Measurements from ENCODE around the gene STAB1. TPM values are rescaled to one million over a fixed set of nuclear protein-coding genes. Genes with fewer than 3 reads are reported as not detected.

The STAB1 gene
- polyA plus RNA-seq, 4 donors: 31.3 to 42.3 (median 38.5) TPM

DNA sequence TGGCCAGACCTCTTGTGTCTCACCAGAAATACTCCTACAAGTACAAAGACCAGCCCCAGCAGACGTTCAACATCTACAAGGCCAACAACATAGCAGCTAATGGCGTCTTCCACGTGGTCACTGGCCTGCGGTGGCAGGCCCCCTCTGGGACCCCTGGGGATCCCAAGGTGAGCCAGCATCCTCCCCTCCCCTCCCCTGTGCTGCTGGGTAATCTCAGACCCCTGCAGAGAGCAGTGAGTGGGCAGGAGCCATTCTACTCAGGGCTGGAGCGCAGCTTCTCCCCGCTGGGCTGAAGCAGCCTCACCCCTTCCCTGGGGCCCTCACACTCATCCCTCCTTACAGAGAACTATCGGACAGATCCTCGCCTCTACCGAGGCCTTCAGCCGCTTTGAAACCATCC is 9.8 kb downstream of the STAB1 start:
- DNase-seq (ENCODE audit: low read depth in 4 of 4, low spot score in 3 of 4): no peak

DNA sequence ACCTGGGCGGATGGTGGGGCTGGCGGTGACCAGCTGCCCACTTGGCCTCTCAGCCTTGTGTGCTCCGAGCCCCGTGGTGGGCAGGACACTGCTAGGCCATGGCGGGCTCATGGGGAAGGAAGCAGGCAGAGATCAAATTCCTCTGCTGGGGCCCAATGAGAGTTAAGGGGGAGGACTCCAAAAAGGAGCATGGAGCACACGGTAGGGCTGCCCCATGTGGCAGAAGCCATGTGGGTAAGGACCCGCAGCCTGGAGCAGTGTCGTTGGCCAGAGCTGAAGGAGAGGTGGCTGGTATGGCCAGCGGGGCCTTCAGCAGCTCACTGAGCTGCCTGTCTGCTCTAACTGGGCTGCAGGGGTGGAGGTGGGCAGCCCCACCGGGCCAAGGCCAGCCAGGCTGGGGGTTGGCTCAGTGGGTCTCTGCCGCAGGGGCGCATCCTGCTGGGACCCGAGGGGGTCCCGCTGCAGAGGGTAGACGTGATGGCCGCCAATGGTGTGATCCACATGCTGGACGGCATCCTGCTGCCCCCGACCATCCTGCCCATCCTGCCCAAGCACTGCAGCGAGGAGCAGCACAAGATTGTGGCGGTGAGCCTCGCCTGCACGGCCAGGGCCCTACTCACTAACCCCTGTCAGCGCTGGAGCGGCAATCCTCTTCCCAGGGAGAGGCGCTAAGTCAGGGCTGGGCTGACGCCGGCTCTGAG is 11.3 kb downstream of the STAB1 start:
- no peak for DNase-seq (ENCODE audit: low read depth in 4 of 4, low spot score in 3 of 4)

DNA sequence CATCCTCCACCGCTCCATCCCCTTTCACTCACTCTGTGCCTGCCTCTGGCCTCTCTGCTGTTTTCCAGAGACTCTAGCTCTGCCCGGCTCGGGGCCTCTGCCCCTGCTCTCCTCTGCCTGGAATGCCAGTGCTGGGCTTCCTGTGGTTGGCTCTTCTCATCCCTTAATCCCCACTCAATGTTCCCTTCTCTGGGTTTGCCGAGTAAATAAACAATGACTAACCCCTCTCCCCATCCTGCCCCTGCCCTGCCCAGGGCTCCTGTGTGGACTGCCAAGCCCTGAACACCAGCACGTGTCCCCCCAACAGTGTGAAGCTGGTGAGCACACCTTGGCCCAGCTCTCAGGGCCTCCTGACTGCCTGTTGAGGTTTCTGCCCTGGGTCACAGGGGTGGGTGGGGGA is 12.2 kb downstream of the STAB1 start:
- DNase-seq (ENCODE audit: low read depth in 4 of 4, low spot score in 3 of 4): no peak

DNA sequence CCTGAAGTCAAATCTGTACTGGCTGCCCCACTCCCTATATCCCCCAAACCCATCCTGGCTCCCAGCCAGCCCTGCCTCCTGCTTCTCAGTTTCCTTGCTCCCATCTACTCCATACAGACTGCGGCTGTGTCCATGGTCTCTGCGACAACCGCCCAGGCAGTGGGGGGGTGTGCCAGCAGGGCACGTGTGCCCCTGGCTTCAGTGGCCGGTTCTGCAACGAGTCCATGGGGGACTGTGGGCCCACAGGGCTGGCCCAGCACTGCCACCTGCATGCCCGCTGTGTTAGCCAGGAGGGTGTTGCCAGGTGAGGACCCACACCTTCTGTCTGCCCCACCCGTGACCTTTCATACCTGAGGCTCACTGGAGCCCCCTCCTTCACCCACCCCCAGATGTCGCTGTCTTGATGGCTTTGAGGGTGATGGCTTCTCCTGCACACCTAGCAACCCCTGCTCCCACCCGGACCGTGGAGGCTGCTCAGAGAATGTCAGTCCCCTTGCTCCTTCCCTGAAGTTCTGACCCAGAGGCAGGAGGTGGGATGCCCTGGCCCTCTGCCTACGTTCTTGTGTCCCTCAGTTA is 14.7 kb downstream of the STAB1 start:
- DNase-seq (ENCODE audit: low read depth in 4 of 4, low spot score in 3 of 4): no peak

DNA sequence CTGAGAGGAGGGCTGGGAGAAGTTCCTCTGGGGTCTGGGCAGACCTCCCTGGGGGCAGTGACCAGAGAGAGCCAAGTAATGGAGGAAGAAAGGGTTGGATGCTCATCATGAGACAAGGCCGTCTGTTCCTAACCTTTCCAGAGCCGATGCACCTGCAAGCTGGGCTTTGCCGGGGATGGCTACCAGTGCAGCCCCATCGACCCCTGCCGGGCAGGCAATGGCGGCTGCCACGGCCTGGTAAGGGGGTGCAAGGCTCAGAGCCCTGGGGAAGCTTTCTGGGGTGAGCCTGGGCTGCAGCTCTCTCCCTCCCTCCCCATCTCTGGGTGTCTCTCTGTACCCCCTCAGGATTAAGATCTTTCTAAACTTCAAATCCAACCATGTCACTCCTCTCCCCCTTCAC is 16.4 kb downstream of the STAB1 start:
- no peak for DNase-seq (ENCODE audit: low read depth in 4 of 4, low spot score in 3 of 4)

DNA sequence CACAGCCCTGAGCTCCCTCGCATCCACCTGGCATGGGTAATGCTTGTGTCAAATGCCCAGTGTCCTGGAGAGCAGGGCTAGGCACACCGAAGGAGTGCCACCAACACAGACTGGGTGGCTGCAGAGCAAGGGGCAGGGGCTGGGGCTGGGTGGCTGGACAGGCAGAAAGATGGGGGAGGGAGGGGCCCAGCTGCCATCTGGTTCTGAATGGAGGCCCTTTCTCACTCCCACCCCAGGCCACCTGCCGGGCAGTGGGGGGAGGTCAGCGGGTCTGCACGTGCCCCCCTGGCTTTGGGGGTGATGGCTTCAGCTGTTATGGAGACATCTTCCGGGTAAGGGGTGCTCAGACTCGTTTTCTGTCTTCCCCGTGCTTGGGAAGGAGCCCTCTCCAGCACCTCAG is 17.0 kb downstream of the STAB1 start:
- no peak for DNase-seq (ENCODE audit: low read depth in 4 of 4, low spot score in 3 of 4)

DNA sequence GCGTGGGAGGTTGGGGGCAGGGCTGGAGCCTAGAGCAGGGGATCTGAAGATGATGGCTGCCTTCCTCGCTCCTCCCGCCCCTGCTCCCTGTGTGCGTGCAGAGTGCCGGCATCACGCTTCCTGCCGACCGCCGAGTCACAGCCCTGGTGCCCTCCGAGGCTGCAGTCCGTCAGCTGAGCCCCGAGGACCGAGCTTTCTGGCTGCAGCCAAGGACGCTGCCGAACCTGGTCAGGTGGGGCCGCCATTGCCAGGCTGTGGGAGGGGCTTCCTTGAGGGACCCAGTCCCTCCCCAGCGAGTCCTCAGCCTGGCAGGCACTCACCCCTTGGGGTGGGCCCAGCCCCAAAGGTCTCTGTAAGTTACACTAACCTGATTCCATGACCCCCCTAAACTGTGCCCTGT is 17.6 kb downstream of the STAB1 start:
- no peak for DNase-seq (ENCODE audit: low read depth in 4 of 4, low spot score in 3 of 4)

DNA sequence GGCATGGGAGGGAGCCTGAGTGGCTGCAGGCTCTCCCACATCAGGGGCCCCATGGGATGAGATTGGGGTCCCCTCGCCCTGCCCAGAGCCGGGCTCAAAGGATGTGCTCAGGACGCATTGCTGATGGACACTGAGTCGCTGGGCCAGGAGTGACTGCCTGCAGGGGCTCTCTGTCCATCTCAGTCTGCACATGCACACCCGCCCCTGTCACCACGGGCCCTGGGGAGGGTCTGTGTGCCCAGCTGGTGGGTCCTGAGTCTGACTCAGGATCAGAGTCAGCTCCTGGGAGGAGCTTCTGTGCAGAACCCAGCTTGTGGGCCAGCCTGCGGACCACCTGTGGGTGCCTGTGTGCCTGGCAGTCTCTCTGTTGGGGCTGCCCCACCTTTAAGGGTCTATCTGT is 18.1 kb downstream of the STAB1 start:
- no peak for DNase-seq (ENCODE audit: low read depth in 4 of 4, low spot score in 3 of 4)

DNA sequence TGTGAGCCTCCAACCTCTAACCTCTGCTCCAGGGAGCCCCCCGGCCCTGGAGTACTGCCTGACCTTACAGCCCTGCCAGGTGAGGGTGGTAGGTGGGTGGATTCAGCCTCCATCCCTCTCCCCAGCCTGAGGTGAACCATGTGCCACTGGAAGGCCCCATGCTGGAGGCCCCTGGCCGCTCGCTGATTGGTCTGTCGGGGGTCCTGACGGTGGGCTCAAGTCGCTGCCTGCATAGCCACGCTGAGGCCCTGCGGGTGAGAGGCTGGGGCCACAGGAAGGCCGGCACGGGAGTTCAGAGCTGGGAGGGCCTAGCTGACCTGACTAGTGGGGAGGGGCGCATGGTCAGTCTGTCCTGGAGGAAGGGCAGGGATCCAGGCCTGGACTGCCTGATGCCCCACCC is 19.4 kb downstream of the STAB1 start:
- DNase-seq (ENCODE audit: low read depth in 4 of 4, low spot score in 3 of 4): no peak

DNA sequence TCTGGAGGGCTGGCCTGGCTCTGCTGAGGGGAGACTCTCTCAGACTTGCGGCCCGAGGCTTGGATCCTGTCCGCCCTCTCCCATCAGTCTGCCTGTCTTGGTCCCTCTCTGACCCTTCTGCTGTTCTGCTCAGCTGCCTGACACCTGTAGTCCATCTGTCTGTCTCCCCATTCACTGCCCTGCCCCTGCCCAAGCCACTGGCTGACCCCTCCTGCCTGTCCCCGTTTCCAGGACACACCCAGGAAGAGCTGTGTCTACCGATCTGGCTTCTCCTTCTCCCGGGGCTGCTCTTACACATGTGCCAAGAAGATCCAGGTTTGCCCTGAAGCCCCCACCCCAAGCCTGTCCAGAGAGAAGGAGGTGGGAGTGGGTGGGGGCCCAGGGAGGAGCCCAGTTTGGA is 20.1 kb downstream of the STAB1 start:
- no peak for DNase-seq (ENCODE audit: low read depth in 4 of 4, low spot score in 3 of 4)

DNA sequence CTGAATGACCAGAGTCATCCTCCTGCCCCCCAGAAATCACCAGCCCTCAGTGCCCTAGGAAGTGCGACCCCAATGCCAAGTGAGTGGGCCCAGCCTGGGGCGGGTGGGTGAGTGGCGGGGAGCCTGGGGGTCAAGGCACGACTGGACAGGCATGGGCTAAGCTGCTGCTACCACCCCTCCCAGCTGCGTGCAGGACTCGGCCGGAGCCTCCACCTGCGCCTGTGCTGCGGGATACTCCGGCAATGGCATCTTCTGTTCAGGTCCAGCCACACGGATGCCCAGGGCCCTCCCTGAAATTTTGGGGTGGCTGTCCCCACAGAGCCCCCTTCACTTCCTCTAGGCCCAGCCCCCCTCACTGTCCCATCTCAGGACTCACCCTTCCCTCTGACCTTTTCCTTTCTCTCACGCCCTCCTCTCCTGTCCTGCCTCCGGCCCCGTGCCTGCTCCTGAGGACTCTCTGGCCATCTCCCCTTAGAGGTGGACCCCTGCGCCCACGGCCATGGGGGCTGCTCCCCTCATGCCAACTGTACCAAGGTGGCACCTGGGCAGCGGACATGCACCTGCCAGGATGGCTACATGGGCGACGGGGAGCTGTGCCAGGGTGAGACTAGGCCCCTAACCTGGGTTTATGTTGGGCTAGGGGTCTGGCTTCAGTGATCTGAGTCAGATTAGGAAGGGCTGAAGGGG is 21.5 kb downstream of the STAB1 start:
- no peak for DNase-seq (ENCODE audit: low read depth in 4 of 4, low spot score in 3 of 4)

DNA sequence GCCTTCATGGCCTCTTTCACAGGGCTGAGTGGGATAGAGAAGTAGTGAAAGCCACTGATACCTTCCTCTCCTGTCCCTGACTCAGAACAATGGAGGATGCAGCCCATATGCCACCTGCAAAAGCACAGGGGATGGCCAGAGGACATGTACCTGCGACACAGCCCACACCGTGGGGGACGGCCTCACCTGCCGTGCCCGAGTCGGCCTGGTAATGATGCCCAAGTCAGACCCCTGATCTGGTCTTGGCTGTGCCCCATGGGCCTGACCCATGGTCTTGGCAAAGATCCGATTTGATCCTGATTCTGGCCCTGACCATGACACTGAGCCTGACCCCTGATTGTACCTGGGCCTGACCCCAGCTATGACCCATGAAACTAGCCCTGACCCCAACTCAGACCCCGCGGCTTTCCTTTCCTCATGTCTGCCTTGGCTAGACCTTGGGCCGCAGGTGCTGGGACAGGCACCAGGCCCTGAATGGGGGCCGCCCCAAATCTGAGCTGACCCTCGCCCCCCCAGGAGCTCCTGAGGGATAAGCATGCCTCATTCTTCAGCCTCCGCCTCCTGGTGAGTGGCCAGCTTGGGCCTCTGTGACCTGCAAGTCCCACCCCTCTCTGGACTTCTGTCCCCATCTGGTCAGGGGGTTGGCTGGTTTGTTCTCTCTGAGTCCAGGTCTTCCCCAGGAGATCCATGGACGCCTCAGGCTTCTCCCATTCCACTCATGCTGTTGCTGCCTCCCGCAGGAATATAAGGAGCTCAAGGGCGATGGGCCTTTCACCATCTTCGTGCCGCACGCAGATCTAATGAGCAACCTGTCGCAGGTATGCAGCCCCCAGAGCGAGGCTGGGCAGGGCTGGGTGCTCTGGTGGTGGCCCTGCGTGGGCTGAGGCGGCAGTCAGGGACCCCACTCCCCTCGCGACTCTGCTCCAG is 22.9 kb downstream of the STAB1 start:
- DNase-seq (ENCODE audit: low read depth in 4 of 4, low spot score in 3 of 4): no peak

DNA sequence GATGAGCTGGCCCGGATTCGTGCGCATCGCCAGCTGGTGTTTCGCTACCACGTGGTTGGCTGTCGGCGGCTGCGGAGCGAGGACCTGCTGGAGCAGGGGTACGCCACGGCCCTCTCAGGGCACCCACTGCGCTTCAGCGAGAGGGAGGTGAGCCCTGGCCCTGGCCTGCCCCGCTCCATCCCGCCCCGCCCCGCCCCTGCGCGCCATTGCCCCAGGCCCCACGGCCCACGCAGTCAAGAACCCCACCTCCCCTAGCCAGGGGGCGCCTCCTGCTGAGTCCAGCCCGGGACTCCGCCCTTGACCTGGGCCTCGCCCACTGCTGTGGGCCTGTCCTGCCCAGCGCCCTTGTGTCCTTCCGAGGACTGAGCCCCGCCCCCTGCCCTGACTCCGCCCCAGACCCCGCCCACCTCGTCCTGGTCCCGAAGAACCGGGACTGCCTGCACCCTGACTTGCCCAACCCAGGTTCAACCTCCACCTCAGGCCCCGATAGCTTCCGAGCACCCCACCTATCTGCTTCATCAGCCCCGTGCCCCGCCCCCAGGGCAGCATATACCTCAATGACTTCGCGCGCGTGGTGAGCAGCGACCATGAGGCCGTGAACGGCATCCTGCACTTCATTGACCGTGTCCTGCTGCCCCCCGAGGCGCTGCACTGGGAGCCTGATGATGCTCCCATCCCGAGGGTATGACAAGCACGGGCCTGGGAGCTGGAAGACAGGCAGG is 23.7 kb downstream of the STAB1 start:
- DNase-seq (ENCODE audit: low read depth in 4 of 4, low spot score in 3 of 4): no peak

DNA sequence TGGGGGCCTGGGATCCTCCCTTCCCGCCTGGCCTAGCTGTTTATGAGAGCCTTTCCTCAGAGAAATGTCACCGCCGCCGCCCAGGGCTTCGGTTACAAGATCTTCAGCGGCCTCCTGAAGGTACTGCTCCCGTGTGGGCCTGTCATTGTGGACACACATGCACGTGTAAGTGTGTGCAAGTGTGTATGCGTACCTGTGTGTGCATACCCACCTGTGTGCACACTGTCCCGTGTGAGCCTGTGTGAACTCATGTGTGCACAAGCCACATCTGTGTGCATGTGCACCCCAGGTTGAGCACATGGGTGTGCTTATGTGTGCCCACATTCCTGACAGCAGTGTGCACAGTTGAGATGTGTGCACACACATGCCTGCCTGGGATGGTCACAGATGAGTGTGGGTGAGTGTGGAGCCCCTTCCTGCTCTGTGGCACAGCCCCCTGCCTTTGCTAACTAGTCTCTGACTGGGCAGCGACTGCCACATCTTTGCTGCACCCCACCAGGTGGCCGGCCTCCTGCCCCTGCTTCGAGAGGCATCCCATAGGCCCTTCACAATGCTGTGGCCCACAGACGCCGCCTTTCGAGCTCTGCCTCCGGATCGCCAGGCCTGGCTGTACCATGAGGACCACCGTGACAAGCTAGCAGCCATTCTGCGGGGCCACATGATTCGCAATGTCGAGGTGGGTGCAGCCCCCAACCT is 24.5 kb downstream of the STAB1 start:
- no peak for DNase-seq (ENCODE audit: low read depth in 4 of 4, low spot score in 3 of 4)

DNA sequence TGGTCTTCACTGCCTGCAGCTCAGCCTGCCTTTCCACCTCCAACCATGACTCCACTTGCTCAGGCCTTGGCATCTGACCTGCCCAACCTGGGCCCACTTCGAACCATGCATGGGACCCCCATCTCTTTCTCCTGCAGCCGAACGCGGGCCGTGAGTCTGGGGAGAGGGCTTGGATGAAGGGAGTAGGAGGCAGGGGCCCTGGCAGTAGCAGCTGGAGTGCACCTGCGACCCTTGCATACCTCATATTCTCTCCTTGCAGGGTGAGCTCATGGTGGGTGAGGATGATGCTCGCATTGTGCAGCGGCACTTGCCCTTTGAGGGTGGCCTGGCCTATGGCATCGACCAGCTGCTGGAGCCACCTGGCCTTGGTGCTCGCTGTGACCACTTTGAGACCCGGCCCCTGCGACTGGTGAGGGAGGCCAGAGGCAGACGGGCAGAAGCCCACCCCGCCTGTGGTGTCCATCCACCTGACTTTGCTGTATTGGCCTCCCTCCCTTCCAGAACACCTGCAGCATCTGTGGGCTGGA is 25.1 kb downstream of the STAB1 start:
- no peak for DNase-seq (ENCODE audit: low read depth in 4 of 4, low spot score in 3 of 4)

DNA sequence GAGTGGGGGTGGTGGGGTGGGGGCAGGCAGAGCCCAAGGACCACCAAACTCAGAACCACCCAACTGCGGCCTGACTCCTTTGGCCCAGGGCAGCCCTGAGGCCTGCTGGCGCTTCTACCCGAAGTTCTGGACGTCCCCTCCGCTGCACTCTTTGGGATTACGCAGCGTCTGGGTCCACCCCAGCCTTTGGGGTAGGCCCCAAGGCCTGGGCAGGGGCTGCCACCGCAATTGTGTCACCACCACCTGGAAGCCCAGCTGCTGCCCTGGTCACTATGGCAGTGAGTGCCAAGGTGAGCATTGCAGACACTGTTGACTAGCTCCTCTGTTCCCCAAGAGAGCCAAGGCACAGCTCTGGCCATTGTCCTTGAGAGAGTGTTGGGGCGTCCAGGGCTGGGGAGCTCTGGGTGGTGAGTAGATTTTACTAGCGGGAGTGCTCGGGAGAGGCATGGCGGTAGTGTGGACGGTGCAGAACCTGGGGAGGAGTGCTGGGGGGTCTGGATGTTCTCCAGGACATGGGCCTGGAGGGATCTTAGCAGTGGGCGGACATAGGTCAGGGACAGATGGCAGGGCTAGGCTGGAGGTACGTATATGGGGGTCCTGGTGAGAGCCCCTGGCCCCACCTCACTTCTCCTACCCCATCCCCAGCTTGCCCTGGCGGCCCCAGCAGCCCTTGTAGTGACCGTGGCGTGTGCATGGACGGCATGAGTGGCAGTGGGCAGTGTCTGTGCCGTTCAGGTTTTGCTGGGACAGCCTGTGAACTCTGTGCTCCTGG is 25.8 kb downstream of the STAB1 start:
- DNase-seq (ENCODE audit: low read depth in 4 of 4, low spot score in 3 of 4): no peak

DNA sequence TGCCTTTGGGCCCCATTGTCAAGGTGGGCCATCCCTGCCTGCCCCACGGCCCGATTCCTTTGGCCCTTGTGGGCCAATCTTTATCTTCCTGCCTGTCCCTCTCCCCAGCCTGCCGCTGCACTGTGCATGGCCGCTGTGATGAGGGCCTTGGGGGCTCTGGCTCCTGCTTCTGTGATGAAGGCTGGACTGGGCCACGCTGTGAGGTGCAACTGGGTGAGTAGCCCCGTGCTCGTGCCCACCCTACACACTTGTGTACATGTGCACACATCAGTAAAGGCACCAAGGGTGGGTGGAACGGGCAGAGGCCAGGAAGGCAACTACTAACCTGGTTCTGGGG is 26.3 kb downstream of the STAB1 start:
- no peak for DNase-seq (ENCODE audit: low read depth in 4 of 4, low spot score in 3 of 4)

DNA sequence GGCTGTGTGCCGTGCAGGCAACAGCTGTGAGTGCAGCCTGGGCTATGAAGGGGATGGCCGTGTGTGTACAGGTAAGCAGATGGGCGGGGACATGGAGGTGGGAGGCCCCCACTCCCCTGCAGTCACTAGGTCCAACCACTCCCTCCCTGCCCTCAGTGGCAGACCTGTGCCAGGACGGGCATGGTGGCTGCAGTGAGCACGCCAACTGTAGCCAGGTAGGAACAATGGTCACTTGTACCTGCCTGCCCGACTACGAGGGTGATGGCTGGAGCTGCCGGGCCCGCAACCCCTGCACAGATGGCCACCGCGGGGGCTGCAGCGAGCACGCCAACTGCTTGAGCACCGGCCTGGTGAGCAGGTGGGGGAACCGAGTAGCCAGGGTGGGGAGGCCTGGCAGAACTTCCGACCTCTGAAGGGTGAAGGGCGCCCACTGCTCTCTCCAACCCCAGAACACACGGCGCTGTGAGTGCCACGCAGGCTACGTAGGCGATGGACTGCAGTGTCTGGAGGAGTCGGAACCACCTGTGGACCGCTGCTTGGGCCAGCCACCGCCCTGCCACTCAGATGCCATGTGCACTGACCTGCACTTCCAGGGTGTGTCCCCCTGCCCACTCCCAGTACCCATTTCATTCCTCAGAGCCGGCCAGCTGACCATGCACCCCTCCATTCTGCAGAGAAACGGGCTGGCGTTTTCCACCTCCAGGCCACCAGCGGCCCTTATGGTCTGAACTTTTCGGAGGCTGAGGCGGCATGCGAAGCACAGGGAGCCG is 26.9 kb downstream of the STAB1 start:
- DNase-seq (ENCODE audit: low read depth in 4 of 4, low spot score in 3 of 4): no peak

All from right renal pelvis (tissue), 4 donors.